Measurements from ENCODE around the gene SLC25A43. TPM values are rescaled to one million over a fixed set of nuclear protein-coding genes. Genes with fewer than 3 reads are reported as not detected.
A peak's percentile ranks its signal among the peaks of the same experiment; 100 is the strongest.
"Not testable (repeated sequence)": the region's sequence is repeated elsewhere in the genome, so short reads cannot be mapped to it uniquely, and the experiment has no call there.

Gene SLC25A43
- total RNA-seq, 1 experiment from 2014 or later = 42.3 TPM

- Histone ChIP-seq H4K20me1 (ENCODE audit: insufficient read depth) (no peaks in the 10 kb centered on the region), H3K27me3 (ENCODE audit: insufficient read depth, low read depth) (no peaks in the 10 kb centered on the region), H3K27ac (0 out of 2 replicates have a peak overlapping the region, but pooled peaks have one; percentile 37), H3F3A (ENCODE audit: insufficient read depth, low read depth) (peaks cover 20% of the 10 kb centered on the region; the same call in 1 of the 2 replicates), H3K79me2 (ENCODE audit: low read depth) (no peaks in the 10 kb centered on the region), H2AFZ (peak overlapping the region; percentile 87), H3K4me2 (peak overlapping the region; percentile 79), H3K4me1 (replicated peaks; ENCODE audit: insufficient read depth) (peaks cover 23% of the 10 kb centered on the region), H3K9me3 (ENCODE audit: insufficient read depth, low read depth) (no peaks in the 10 kb centered on the region), H3K9me2 (ENCODE audit: insufficient read depth) (no peaks in the 10 kb centered on the region), H3K4me3 (peak overlapping the region; percentile 57; the same call in 1 of the 2 replicates), H3K36me3 (ENCODE audit: low read depth) (no peaks in the 10 kb centered on the region)
- no peak for DNase-seq
- CTCF ChIA-PET = interaction anchor here (0.5 to 3.1 kb wide), 2 partner anchors 30 to 34 kb away, joined by 3 to 12 read pairs; no protein-coding TSS in a partner anchor
- TF ChIP-seq, protein P1, sequence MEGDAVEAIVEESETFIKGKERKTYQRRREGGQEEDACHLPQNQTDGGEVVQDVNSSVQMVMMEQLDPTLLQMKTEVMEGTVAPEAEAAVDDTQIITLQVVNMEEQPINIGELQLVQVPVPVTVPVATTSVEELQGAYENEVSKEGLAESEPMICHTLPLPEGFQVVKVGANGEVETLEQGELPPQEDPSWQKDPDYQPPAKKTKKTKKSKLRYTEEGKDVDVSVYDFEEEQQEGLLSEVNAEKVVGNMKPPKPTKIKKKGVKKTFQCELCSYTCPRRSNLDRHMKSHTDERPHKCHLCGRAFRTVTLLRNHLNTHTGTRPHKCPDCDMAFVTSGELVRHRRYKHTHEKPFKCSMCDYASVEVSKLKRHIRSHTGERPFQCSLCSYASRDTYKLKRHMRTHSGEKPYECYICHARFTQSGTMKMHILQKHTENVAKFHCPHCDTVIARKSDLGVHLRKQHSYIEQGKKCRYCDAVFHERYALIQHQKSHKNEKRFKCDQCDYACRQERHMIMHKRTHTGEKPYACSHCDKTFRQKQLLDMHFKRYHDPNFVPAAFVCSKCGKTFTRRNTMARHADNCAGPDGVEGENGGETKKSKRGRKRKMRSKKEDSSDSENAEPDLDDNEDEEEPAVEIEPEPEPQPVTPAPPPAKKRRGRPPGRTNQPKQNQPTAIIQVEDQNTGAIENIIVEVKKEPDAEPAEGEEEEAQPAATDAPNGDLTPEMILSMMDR (conservative IDR thresholded peaks at IDR 0.05) = no peak
- TF ChIP-seq EZH2 (IDR thresholded peaks at IDR 0.05; ENCODE audit: low read depth) = no peak
- intact Hi-C loops (cut with micrococcal nuclease; ENCODE audit: unreplicated experiment) = loop anchor here (5.0 to 10.0 kb wide), 2 partner anchors 337 to 390 kb away; partner anchors contain the start of genes NDUFA1 and RNF113A
- POLR2A ChIA-PET (ENCODE audit: unreplicated experiment) = no interaction called here
- BruUV-seq (replicated peaks) = no TSS peak
Observed at GRCh38 chrX:119482041-119482440, 82.9 kb downstream of the SLC25A43 start.

DNA sequence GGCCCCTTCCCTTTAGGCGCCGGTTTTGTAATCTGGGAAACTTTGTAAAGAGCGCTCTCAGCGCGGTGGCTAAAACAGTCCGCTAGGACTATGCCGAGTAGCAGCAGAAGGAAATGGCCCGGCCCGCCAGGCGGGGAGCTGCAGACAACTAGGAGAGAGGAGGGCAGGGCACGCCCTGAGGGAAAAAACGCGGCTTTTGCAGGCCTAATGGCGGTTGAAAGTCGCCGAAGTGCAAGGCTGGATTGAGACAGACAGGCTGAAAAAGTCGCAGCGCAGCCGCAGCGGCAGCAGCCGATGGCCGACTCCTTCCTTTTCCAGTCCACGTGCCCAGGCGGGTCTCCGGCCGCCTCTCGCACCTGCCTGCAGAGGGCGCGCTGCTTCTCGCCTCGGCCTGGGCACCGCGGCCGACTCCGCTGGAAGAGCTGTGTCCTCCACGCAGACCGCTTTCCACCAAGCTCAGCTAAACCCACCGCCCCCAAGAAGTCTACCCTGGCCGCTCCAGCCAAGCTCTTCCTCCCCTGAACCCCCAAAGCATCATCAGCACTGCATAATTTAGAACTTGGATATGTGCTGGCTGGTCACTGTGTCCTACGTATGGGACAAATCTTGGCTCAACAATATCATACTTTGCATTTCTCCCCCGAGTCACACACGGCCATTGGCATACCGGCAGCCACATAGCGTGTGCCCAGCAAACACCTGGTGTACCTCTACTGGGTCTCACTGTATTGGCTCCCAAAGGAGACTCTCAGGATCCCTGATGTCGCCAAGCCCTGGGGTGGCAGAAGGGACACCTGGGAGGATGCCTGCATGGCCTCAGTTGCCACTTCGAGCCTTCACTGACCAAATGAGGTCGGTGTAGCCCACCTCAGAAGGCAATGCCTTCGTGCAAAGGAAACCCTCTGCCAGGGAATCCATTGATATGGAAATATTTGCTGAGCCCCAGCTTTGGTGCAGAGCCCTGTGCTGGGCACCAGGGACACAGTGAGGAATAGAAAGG, 83.6 kb downstream of the SLC25A43 start:
- Histone ChIP-seq H3K27me3 (ENCODE audit: insufficient read depth, low read depth) (no peaks in the 10 kb centered on the region), H3K36me3 (ENCODE audit: low read depth) (no peaks in the 10 kb centered on the region), H3K9me2 (ENCODE audit: insufficient read depth) (no peaks in the 10 kb centered on the region), H3K4me2 (peak overlapping the region; percentile 79), H3K27ac (0 out of 2 replicates have a peak overlapping the region, but pooled peaks have one; percentile 37), H3F3A (ENCODE audit: insufficient read depth, low read depth) (peaks cover 16% of the 10 kb centered on the region; the same call in 1 of the 2 replicates), H2AFZ (peak overlapping the region; percentile 87), H3K4me3 (peak overlapping the region; percentile 57; the same call in 1 of the 2 replicates), H3K4me1 (replicated peaks; ENCODE audit: insufficient read depth) (peaks cover 16% of the 10 kb centered on the region), H3K79me2 (ENCODE audit: low read depth) (no peaks in the 10 kb centered on the region), H3K9me3 (ENCODE audit: insufficient read depth, low read depth) (no peaks in the 10 kb centered on the region), H4K20me1 (ENCODE audit: insufficient read depth) (no peaks in the 10 kb centered on the region)
- no TSS peak for BruUV-seq (replicated peaks)
- intact Hi-C loops (cut with micrococcal nuclease; ENCODE audit: unreplicated experiment) = loop anchor here (5.0 to 10.0 kb wide), 2 partner anchors 338 to 390 kb away; partner anchors contain the start of genes NDUFA1 and RNF113A
- DNase-seq = peak; percentile 70 to 78
- TF ChIP-seq, protein P1 (conservative IDR thresholded peaks at IDR 0.05) = peak; percentile 81
- no peak for TF ChIP-seq EZH2 (IDR thresholded peaks at IDR 0.05; ENCODE audit: low read depth)
- ChIA-PET POLR2A (ENCODE audit: unreplicated experiment) (interaction anchor here (0.5 to 0.7 kb wide), 2 partner anchors 21 to 1267 kb away, joined by 5 to 31 read pairs; no protein-coding TSS in a partner anchor), CTCF (interaction anchor here (0.6 to 3.1 kb wide), 4 partner anchors 28 to 824 kb away, joined by 3 to 12 read pairs (median 7); no protein-coding TSS in a partner anchor)

DNA sequence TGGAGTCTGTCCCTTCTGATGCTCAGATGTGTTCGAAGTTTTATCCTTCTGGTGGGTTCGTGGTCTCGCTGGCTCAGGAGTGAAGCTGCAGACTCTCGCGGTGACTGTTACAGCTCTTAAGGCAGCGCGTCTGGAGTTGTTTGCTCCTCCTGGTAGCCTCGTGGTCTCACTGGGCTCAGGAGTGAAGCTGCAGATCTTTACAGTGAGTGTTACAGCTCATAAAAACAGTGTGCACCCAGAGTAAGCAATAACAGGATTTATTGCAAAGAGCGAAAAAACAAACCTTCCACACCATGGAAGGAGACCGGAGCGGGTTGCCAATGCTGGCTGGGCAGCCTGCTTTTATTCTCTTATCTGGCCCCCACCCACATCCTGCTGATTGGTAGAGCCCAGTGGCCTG, 87.6 kb downstream of the SLC25A43 start:
- Histone ChIP-seq H2AFZ (no peak overlapping the region), H3K9me2 (ENCODE audit: insufficient read depth) (no peaks in the 10 kb centered on the region), H3K4me1 (replicated peaks; ENCODE audit: insufficient read depth) (0 out of 2 replicates have a peak, but pooled peaks cover 5% of the 10 kb centered on the region), H3K9me3 (ENCODE audit: insufficient read depth, low read depth) (no peaks in the 10 kb centered on the region), H3K79me2 (ENCODE audit: low read depth) (no peaks in the 10 kb centered on the region), H3K4me2 (no peak overlapping the region), H3K4me3 (no peak overlapping the region), H3K27me3 (ENCODE audit: insufficient read depth, low read depth) (no peaks in the 10 kb centered on the region), H3K36me3 (ENCODE audit: low read depth) (no peaks in the 10 kb centered on the region), H3K27ac (no peak overlapping the region), H3F3A (ENCODE audit: insufficient read depth, low read depth) (peaks cover 4% of the 10 kb centered on the region; the same call in 1 of the 2 replicates), H4K20me1 (ENCODE audit: insufficient read depth) (no peaks in the 10 kb centered on the region)
- DNase-seq = no peak
- intact Hi-C loops (cut with micrococcal nuclease; ENCODE audit: unreplicated experiment) = loop anchor here (10.0 kb wide), 1 partner anchor 342 kb away; no protein-coding TSS in a partner anchor
- no TSS peak for BruUV-seq (replicated peaks)
- ChIA-PET CTCF (interaction anchor here (0.6 to 1.1 kb wide), 3 partner anchors 17 to 26 kb away, joined by 3 to 11 read pairs (median 4); no protein-coding TSS in a partner anchor), POLR2A (ENCODE audit: unreplicated experiment) (no interaction called here)
- no peak for TF ChIP-seq EZH2 (IDR thresholded peaks at IDR 0.05; ENCODE audit: low read depth)

DNA sequence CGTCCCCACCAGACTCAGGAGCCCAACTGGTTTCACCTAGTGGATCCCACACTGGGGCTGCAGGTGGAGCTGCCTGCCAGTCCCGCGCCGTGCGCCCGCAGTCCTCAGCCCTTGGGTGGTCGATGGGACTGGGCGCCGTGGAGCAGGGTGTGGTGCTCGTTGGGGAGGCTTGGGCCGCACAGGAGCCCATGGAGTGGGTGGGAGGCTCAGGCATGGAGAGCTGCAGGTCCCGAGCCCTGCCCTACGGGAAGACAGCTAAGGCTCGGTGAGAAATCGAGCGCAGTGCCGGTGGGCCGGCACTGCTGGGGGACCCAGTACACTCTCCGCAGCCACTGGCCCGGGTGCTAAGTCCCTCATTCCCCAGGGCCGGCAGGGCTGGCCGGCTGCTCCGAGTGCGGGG, 88.6 kb downstream of the SLC25A43 start:
- intact Hi-C loops (cut with micrococcal nuclease; ENCODE audit: unreplicated experiment) = loop anchor here (1.0 to 10.0 kb wide), 2 partner anchors 25 to 343 kb away; no protein-coding TSS in a partner anchor
- H3K79me2 ChIP-seq (ENCODE audit: low read depth); H3K27ac ChIP-seq; H2AFZ ChIP-seq; DNase-seq; H3K9me3 ChIP-seq (ENCODE audit: insufficient read depth, low read depth); H4K20me1 ChIP-seq (ENCODE audit: insufficient read depth); H3F3A ChIP-seq (ENCODE audit: insufficient read depth, low read depth); H3K4me1 ChIP-seq (replicated peaks; ENCODE audit: insufficient read depth); BruUV-seq (replicated peaks); H3K27me3 ChIP-seq (ENCODE audit: insufficient read depth, low read depth); H3K4me3 ChIP-seq; H3K36me3 ChIP-seq (ENCODE audit: low read depth); H3K4me2 ChIP-seq; H3K9me2 ChIP-seq (ENCODE audit: insufficient read depth): not testable (repeated sequence)
- ChIA-PET POLR2A (ENCODE audit: unreplicated experiment) (interaction anchor here (0.6 to 0.7 kb wide), 2 partner anchors 361 to 373 kb away, joined by 6 to 9 read pairs; no protein-coding TSS in a partner anchor), CTCF (interaction anchor here (0.9 kb wide), 1 partner anchor 25 kb away, joined by 4 read pairs; no protein-coding TSS in a partner anchor)
